ENCODE data around the gene ERG. TPM values are rescaled to one million over a fixed set of nuclear protein-coding genes. Genes with fewer than 3 reads are reported as not detected.

The ERG gene
- total RNA-seq, 3 donors from 2014 or later, result 12.2 to 21.0 (median 14.0) TPM

- Histone ChIP-seq H3K4me1 (peaks cover 0 to 2% of the 10 kb centered on the region in 2 donors), H3K27ac (no peak overlapping the region), H3K4me3 (no peak overlapping the region), H3K36me3 (no peaks in the 10 kb centered on the region), H3K9me3 (no peaks in the 10 kb centered on the region), H3K27me3 (no peaks in the 10 kb centered on the region)
- intact Hi-C loops (cut with DNase I; ENCODE audit: low total_unique reads), result no loop called here
- no peak for DNase-seq (ENCODE audit: low spot score in 2 of 2)
- TF ChIP-seq POLR2AphosphoS5 (IDR thresholded peaks at IDR 0.05), result no peak
These were observed 9.2 kb upstream of the ERG start for GRCh38 chr21:38507374-38507942.

GRCh38 chr21:38506661-38507281 is 8.5 kb upstream of the ERG start:
- intact Hi-C loops (cut with DNase I; ENCODE audit: low total_unique reads), result no loop called here
- H3K4me1 ChIP-seq, result peaks cover 0 to 2% of the 10 kb centered on the region in 2 donors
- DNase-seq (ENCODE audit: low spot score in 2 of 2), result no peak
- H3K27me3 ChIP-seq, result no peaks in the 10 kb centered on the region
- H3K4me3 ChIP-seq, result peak overlapping the region in 1 of 3 donors; percentile 2
- TF ChIP-seq POLR2AphosphoS5 (IDR thresholded peaks at IDR 0.05) (no peak), POLR2A (IDR thresholded peaks at IDR 0.05) (no peak), CTCF (IDR thresholded peaks at IDR 0.05) (no peak)
- H3K36me3 ChIP-seq, result no peaks in the 10 kb centered on the region
- no peak overlapping the region for H3K27ac ChIP-seq
- H3K9me3 ChIP-seq, result no peaks in the 10 kb centered on the region

GRCh38 chr21:38505654-38506523 is 7.6 kb upstream of the ERG start:
- H3K27me3 ChIP-seq, result no peaks in the 10 kb centered on the region
- H3K4me3 ChIP-seq, result peak overlapping the region in 2 of 3 donors; percentile 16 to 44
- H3K4me1 ChIP-seq, result peaks cover 0 to 2% of the 10 kb centered on the region in 2 donors
- TF ChIP-seq POLR2A (IDR thresholded peaks at IDR 0.05) (no peak), CTCF (IDR thresholded peaks at IDR 0.05) (peak in 2 of 3 donors; percentile 27 to 29)
- no peak for DNase-seq (ENCODE audit: low spot score in 2 of 2)
- intact Hi-C loops (cut with DNase I; ENCODE audit: low total_unique reads), result no loop called here
- no peaks in the 10 kb centered on the region for H3K36me3 ChIP-seq
- no peaks in the 10 kb centered on the region for H3K9me3 ChIP-seq
- H3K27ac ChIP-seq, result peak overlapping the region in 1 of 2 donors; percentile 8

- Histone ChIP-seq H3K27ac (peak overlapping the region; percentile 27 to 76), H3K36me3 (no peaks in the 10 kb centered on the region), H3K9me3 (no peaks in the 10 kb centered on the region), H3K4me1 (peaks cover 0 to 2% of the 10 kb centered on the region in 2 donors), H3K27me3 (no peaks in the 10 kb centered on the region), H3K4me3 (peak overlapping the region; percentile 12 to 49 (median 19))
- no peak for DNase-seq (ENCODE audit: low spot score in 2 of 2)
- TF ChIP-seq POLR2AphosphoS5 (IDR thresholded peaks at IDR 0.05) (no peak), CTCF (IDR thresholded peaks at IDR 0.05) (no peak), POLR2A (IDR thresholded peaks at IDR 0.05) (no peak)
- intact Hi-C loops (cut with DNase I; ENCODE audit: low total_unique reads), result no loop called here
These were observed 5.8 kb upstream of the ERG start for GRCh38 chr21:38504066-38504465.

GRCh38 chr21:38503583-38503982 is 5.3 kb upstream of the ERG start:
- H3K4me1 ChIP-seq, result peaks cover 0 to 2% of the 10 kb centered on the region in 2 donors
- H3K36me3 ChIP-seq, result no peaks in the 10 kb centered on the region
- peak overlapping the region; percentile 12 to 49 (median 19) for H3K4me3 ChIP-seq
- no peaks in the 10 kb centered on the region for H3K9me3 ChIP-seq
- peak in 2 of 3 donors; percentile 14 to 25 for TF ChIP-seq POLR2AphosphoS5 (IDR thresholded peaks at IDR 0.05)
- no peak for TF ChIP-seq CTCF (IDR thresholded peaks at IDR 0.05)
- peak overlapping the region; percentile 27 to 76 for H3K27ac ChIP-seq
- no peak for DNase-seq (ENCODE audit: low spot score in 2 of 2)
- no peaks in the 10 kb centered on the region for H3K27me3 ChIP-seq
- intact Hi-C loops (cut with DNase I; ENCODE audit: low total_unique reads), result no loop called here
